Measurements from ENCODE around the gene SCP2. TPM values are rescaled to one million over a fixed set of nuclear protein-coding genes. Genes with fewer than 3 reads are reported as not detected.

The SCP2 gene
- total RNA-seq, 4 donors from 2014 or later: 92.4 to 125 (median 120) TPM

DNA sequence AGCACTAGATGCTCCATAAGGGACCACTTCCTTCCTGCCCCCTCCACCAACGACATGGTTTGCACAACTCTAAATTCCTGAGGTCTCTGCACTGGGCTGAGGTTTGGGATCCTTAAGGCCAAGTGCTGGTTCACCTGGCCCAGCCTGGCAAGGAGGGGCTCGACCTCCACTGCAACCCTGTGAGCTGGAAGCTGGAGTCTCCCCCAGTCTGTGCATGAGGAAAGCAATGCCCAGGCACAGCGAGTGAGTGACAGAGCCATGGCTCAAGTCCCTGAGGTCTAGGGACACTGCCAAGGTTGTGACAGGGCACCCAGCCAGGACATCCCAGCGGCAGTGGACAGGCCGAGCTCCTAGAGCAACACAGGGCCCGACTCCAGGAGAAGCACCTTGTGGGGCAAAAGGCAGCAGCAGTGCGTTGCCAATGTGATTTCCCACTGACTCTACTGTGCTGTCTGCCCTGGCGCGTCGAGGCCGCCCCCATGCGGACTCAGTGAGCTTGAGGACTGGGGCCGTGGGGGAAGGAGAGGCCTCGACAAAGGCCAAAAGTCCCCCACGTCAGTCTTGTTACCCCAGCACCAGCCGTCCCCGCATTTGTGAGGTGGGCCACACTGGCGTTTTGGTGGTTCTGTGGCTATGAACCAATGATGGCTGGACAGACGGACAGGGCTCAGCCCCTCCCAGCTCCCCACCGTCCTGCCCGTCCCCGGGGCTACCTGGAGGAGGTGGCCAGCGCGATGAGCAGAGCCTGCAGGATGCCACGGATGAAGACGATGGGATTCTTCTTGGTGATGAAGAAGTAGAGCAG lies 165.0 kb downstream of the SCP2 start:
- ATAC-seq: no peak
- Histone ChIP-seq H3K27ac (no peak overlapping the region), H3K4me1 (peaks cover 0 to 26% (median 0%) of the 10 kb centered on the region in 3 donors)

DNA sequence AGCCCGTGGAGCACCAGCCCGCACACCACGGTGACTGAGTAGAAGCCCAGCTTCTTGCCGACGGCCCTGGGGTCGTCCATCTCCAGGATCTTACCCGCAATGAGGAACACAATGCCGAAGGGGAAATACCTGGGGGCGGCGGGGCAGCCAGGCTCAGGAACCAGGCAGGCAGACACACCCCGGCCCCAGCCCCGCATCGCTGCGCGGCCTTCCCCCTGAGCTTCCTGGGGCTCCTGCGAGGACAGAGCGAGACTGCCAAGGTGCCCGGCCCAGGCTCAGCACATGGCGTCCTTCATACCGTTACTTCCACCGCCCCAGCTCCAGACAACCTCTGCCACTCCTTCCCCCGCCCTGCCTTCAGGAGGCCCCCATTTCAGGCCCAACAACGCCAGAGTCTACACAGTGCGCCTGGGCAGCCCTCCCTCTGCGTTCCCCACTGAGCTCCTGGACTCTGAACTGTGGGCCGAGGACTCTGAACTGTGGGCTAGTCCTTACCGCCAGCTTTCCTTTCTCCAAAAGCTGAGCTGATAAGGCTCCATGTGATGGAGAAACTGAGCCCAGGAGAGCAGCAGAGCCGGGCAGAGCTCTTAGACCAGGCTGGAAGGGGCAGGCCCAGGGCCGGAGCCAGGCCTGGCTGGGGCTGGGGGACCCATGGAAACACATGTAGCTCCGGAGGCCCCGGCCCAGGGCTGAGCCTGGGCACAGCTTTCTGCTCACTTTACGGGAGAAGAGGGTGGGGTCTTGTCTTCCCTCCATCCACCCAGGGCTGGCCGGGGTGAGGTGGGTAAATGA lies 165.8 kb downstream of the SCP2 start:
- no peak for ATAC-seq
- no peak for TF ChIP-seq POLR2A (IDR thresholded peaks at IDR 0.05)
- TF ChIP-seq, protein P1, sequence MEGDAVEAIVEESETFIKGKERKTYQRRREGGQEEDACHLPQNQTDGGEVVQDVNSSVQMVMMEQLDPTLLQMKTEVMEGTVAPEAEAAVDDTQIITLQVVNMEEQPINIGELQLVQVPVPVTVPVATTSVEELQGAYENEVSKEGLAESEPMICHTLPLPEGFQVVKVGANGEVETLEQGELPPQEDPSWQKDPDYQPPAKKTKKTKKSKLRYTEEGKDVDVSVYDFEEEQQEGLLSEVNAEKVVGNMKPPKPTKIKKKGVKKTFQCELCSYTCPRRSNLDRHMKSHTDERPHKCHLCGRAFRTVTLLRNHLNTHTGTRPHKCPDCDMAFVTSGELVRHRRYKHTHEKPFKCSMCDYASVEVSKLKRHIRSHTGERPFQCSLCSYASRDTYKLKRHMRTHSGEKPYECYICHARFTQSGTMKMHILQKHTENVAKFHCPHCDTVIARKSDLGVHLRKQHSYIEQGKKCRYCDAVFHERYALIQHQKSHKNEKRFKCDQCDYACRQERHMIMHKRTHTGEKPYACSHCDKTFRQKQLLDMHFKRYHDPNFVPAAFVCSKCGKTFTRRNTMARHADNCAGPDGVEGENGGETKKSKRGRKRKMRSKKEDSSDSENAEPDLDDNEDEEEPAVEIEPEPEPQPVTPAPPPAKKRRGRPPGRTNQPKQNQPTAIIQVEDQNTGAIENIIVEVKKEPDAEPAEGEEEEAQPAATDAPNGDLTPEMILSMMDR (IDR thresholded peaks at IDR 0.05): no peak
- TF ChIP-seq POLR2AphosphoS5 (IDR thresholded peaks at IDR 0.05): no peak
- no peak for TF ChIP-seq EP300 (IDR thresholded peaks at IDR 0.05)
- peaks cover 0 to 23% (median 0%) of the 10 kb centered on the region in 3 donors for H3K4me1 ChIP-seq
- H3K36me3 ChIP-seq: no peaks in the 10 kb centered on the region
- 80 to 92% methylated on average over 1 to 6 of the region's 33 CpGs for WGBS, 2 donors (ENCODE audit: low coverage in 1 of 2)
- H3K27me3 ChIP-seq: no peaks in the 10 kb centered on the region
- no peak overlapping the region for H3K4me3 ChIP-seq
- H3K27ac ChIP-seq: no peak overlapping the region
- no peaks in the 10 kb centered on the region for H3K9me3 ChIP-seq

More for the DNA sequence above, 165.0 kb downstream of the SCP2 start:
- Histone ChIP-seq H3K36me3 (no peaks in the 10 kb centered on the region), H3K4me3 (no peak overlapping the region), H3K9me3 (no peaks in the 10 kb centered on the region), H3K27me3 (no peaks in the 10 kb centered on the region)
- no peak for TF ChIP-seq POLR2AphosphoS5 (IDR thresholded peaks at IDR 0.05)
- TF ChIP-seq, protein P1 (IDR thresholded peaks at IDR 0.05): no peak
- 100% methylated on average over 2 of the region's 26 CpGs; no CpG with 5 or more reads in 1 of the 2 donors for WGBS, 2 donors (ENCODE audit: low coverage in 1 of 2)

DNA sequence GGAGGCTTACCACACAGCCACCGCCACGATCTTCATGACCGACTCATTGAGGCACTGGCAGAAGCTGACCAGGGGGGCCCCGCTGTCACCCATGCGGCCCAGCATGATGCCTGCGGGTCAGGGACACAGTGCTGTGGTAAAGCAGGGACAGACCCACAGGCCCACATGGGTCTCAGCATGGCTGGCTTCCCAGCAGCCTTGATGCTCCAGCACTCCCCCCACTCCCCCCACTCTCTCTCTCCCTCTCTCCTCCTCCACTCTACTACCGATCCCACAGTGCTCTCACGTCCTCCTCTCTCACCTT lies 166.3 kb downstream of the SCP2 start:
- no peaks in the 10 kb centered on the region for H3K9me3 ChIP-seq
- ATAC-seq: no peak
- peaks cover 0 to 23% (median 0%) of the 10 kb centered on the region in 3 donors for H3K4me1 ChIP-seq
- WGBS, 2 donors (ENCODE audit: low coverage in 1 of 2): 92% methylated on average over 3 of the region's 8 CpGs; no CpG with 5 or more reads in 1 of the 2 donors
- H3K27ac ChIP-seq: no peak overlapping the region
- no peaks in the 10 kb centered on the region for H3K27me3 ChIP-seq
- no peaks in the 10 kb centered on the region for H3K36me3 ChIP-seq
- TF ChIP-seq, protein P1 (IDR thresholded peaks at IDR 0.05): no peak
- no peak for TF ChIP-seq POLR2A (IDR thresholded peaks at IDR 0.05)
- TF ChIP-seq POLR2AphosphoS5 (IDR thresholded peaks at IDR 0.05): no peak
- TF ChIP-seq EP300 (IDR thresholded peaks at IDR 0.05): no peak
- no peak overlapping the region for H3K4me3 ChIP-seq

DNA sequence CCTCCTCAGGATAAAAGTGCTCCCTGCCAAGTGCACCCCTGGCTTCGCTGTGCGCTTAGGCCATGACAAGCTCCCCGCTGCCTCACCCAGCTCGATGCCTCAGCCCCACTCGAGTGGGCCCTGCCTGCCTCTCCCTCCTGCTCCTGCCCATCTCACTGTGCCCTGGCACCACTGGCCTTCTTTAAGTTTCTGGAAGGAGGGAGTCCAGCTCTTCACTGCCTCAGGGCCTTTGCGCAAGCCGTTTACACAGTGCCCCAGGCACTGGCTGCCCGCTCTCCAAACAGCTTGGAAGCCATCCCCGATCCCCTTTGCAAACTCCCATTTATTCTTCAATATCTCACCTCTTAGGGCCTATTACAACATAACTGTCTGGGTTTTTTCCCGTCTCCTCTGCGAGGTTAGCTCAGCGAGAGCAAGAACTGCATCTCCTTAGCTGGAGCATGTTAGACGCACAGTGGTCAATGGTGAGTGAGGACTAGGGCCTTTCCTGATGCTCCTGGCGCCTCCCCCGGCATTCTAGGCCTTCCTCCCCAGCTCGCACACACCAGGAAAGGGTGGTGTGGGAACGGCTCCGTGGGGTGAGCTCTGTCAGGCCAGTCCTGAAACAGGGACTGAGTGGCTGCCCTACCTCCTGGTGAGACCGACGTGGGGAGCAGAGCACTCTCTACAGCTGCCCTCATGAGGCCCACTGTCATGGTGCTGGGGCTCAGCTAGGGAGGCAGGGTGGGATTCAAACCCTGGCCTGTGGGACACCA lies 166.9 kb downstream of the SCP2 start:
- Histone ChIP-seq H3K27me3 (no peaks in the 10 kb centered on the region), H3K9me3 (no peaks in the 10 kb centered on the region), H3K4me1 (peaks cover 0 to 23% (median 0%) of the 10 kb centered on the region in 3 donors), H3K36me3 (no peaks in the 10 kb centered on the region), H3K4me3 (no peak overlapping the region), H3K27ac (peak overlapping the region in 1 of 4 donors; percentile 34)
- 86 to 94% methylated on average over 5 to 11 of the region's 20 CpGs for WGBS, 2 donors (ENCODE audit: low coverage in 1 of 2)
- no peak for TF ChIP-seq POLR2AphosphoS5 (IDR thresholded peaks at IDR 0.05)
- no peak for TF ChIP-seq EP300 (IDR thresholded peaks at IDR 0.05)
- TF ChIP-seq POLR2A (IDR thresholded peaks at IDR 0.05): no peak
- TF ChIP-seq, protein P1 (IDR thresholded peaks at IDR 0.05): no peak
- no peak for ATAC-seq
